ENCODE data around the gene ASIC3.
"Not testable (repeated sequence)": the region's sequence is repeated elsewhere in the genome, so short reads cannot be mapped to it uniquely, and the experiment has no call there.

ASIC3 gene

GRCh38 chr7:151047976-151048815 is at the start of gene ASIC3:
Gene ASIC3 (plus strand): TSS chr7:151048531. CDS start chr7:151048886, 355 bp downstream.
- DNase-seq = no peak

GRCh38 chr7:150999001-150999400 is 49.3 kb upstream of the ASIC3 start:
- DNase-seq = no peak

- no peak for DNase-seq
These were observed 48.7 kb upstream of the ASIC3 start for GRCh38 chr7:150999497-151000230.

DNA sequence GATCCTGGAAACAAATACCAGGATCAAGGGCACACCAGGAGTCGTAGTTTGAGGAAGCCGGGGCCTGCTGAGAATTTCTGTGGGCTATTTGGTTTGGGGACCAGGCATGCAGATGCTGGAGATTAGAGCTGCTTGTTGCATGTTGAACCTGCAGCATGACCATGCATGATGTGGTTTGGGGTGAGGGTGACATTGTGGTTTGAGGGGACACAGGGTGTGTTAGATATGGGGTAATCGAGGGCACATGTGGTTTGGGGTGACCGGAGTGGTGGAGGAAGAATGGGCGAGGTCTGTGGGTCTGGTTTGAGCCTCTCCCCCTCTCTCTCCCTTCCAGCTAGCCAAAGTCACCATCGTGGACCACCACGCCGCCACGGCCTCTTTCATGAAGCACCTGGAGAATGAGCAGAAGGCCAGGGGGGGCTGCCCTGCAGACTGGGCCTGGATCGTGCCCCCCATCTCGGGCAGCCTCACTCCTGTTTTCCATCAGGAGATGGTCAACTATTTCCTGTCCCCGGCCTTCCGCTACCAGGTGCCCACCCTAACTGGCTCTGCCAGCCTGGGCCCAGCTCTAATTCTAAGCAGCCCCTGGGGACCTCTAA is 47.3 kb upstream of the ASIC3 start:
- DNase-seq = no peak

- DNase-seq = no peak
These were observed 46.8 kb upstream of the ASIC3 start for GRCh38 chr7:151001546-151001945.

GRCh38 chr7:151003572-151003971 is 44.8 kb upstream of the ASIC3 start:
- no peak for DNase-seq

DNA sequence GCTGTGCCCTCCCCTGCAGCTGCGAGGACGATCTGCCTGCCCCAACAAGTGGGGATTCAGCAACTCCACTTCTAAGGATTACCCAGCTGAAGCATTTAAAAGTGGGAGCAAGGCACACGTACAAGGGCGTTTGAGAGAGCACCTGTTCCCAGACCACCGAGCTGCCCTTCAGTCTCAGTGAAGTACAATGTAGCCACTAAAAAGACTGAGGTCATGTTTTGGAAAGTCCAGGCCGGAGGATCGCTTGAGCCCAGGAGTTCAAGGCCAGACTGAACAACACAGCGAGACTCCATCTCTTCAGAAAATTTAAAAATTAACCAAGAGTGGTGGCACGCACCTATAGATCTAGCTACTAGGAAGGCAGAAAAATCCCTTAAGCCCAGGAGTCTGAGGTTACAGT is 42.8 kb upstream of the ASIC3 start:
- DNase-seq = no peak

- DNase-seq = no peak
These were observed 41.6 kb upstream of the ASIC3 start for GRCh38 chr7:151006590-151007300.

DNA sequence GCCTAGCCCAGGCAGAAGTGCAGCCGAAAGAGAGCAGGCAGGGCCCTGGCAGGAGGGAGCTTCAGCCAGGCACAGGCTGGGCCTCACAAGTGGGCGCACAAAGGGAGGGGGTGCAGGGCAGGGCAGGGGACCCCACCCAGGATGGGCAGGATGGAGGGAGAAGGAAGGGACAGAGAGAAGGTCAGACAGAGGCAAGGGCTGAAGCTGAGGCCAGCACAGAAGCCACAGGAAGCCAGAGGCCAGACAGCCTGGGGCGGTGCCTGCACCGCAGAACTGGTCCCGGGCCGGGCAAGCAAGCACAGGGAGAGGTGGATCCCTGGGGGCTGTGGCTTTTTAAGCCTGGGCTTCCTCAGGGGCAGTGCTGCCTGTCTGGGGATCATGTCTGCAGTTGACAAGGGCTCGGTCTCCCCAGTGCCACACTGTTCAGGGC is 40.8 kb upstream of the ASIC3 start:
- no peak for DNase-seq

- no peak for DNase-seq
These were observed 40.2 kb upstream of the ASIC3 start for GRCh38 chr7:151008143-151008510.

DNA sequence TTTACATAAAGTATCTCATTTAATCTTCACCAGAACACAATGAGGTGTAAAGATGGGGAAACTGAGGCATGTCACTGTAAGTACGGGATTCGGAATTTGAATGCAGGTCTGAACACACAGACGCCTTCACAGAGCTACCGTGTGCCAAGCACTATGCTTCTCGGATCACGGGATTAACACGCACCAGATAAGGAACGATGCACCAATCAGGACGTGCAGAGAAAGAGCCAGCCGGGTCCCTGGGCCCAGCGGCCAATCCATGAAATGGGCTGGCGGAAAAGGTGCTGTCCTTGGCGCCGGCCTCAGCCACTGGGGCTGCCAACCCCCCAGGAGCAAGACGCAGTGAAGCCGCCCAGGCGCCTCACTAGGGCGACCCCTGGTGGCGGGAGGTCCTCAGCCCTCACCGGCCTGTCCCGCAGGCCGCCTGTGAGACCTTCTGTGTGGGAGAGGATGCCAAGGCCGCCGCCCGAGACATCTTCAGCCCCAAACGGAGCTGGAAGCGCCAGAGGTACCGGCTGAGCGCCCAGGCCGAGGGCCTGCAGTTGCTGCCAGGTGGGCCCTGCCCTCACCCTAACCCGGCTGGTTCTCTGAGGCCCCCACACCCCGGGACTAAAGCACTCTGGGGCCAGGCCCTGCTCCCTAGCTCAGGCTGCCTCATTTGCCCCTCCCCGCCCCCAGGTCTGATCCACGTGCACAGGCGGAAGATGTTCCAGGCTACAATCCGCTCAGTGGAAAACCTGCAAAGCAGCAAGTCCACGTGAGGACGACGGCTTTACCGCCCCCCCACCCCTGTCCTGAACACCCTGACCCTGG is 39.6 kb upstream of the ASIC3 start:
- peak; percentile 29 for DNase-seq

DNA sequence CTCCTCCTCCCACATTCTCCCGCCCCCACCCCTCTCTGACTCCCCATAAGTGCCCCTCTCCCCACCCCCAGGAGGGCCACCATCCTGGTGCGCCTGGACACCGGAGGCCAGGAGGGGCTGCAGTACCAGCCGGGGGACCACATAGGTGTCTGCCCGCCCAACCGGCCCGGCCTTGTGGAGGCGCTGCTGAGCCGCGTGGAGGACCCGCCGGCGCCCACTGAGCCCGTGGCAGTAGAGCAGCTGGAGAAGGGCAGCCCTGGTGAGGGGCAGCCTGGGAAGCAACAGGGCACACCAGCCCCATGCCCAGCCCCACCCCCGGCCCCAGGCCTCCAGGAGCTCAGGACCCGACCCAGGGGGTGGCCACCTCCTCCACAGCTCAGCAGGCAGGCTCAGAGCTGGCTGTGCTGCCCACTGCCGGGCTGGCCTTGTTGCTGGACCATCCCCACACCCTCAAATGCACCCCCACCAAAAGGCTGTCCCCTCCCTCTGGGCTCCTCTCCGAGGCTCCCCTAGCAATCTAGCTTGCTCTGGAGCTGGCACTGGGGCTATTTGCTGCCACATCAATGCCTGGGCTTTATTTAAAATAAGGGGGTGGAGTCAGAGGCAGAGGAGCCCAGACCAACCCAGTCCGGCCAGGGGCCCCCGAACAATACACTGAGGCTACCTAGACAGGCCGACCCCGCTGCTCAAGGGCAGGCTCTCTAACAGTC is 38.8 kb upstream of the ASIC3 start:
- no peak for DNase-seq

DNA sequence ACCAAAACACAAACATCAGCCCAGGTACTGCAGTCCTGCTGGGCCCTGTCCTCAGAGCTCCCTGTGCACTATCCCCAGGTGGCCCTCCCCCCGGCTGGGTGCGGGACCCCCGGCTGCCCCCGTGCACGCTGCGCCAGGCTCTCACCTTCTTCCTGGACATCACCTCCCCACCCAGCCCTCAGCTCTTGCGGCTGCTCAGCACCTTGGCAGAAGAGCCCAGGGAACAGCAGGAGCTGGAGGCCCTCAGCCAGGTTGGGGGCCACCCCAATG is 38.4 kb upstream of the ASIC3 start:
- DNase-seq = no peak

- DNase-seq = no peak
These were observed 37.8 kb upstream of the ASIC3 start for GRCh38 chr7:151010307-151011096.

GRCh38 chr7:151011097-151011409 is 37.3 kb upstream of the ASIC3 start:
- no peak for DNase-seq

DNA sequence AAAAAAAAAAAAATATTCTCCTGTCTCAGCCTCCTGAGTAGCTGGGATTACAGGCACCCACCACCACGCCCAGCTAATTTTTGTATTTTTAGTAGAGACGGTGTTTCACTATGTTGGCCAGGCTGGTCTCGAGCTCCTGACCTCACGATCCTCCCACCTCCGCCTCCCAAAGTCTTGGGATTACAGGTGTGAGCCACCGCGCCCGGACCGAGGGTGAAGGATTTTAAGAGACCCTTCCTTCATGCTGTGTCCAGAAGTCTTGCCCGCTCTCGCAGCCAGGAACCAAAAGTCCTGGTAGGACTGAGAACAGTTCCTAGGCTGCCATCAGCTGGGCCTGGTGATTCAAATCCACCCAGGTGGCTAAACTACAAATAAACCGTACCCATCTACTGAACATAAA is 36.7 kb upstream of the ASIC3 start:
- not testable (repeated sequence) for DNase-seq

DNA sequence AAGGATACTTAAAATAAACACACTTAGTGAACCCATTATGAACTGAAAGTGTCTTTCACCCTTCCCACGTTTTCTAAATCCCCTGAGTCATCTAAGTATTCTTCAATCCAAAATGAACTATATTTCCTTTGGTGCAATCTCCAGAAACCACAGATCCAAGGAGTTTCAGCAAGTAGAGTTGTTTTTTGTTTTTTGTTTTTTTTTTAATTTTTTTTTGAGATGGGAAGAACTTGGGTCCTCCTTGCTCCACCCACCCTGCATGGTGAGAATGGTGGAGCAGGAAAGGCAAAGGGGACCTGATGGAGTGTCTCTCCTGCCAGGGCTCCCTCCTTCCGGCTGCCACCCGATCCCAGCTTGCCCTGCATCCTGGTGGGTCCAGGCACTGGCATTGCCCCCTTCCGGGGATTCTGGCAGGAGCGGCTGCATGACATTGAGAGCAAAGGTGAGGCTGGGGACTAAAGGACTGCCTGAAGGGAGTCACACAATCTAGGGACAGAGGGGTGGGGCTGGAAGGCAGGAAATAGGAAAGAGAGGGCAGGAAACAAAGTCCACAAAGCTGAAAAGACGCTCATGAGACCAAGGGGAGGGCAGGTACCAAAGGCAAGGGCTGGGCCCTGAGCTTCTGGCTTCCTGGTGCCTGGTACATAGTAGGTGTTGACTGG is 36.2 kb upstream of the ASIC3 start:
- no peak for DNase-seq

DNA sequence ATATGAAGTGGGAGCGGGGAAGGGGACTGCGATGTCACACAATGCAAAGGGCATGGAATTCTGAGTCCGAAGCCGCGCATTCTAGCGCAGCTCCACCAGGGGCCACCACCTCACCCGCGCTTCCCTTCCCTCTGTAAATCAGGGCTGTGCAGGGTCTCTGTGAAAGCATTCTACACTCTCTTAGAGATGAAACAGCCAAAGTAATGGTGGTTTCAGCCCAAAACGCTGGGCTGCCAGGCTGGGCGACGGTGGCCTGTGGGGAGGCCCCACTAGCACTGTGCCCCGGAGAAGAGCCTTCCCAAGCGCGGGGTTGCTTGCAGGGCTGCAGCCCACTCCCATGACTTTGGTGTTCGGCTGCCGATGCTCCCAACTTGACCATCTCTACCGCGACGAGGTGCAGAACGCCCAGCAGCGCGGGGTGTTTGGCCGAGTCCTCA is 35.4 kb upstream of the ASIC3 start:
- peak; percentile 8 for DNase-seq

DNA sequence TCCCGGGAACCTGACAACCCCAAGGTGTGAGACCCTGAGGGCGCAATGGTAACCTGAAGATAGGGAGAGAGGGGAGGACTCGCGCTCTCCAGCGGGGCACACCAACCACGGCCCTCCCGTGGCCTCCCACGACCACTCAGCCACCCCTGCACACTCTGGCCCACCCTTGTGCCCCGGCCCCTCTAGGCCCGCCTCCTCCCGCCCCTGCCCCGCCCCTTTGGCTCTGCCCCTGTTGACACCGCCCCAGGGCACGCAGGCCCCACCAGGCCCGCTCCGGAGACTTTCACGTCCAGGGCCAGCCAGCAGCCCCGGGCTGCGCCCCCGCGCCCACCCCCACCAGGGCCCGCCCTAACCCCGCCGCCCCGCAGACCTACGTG is 35.0 kb upstream of the ASIC3 start:
- no peak for DNase-seq

DNA sequence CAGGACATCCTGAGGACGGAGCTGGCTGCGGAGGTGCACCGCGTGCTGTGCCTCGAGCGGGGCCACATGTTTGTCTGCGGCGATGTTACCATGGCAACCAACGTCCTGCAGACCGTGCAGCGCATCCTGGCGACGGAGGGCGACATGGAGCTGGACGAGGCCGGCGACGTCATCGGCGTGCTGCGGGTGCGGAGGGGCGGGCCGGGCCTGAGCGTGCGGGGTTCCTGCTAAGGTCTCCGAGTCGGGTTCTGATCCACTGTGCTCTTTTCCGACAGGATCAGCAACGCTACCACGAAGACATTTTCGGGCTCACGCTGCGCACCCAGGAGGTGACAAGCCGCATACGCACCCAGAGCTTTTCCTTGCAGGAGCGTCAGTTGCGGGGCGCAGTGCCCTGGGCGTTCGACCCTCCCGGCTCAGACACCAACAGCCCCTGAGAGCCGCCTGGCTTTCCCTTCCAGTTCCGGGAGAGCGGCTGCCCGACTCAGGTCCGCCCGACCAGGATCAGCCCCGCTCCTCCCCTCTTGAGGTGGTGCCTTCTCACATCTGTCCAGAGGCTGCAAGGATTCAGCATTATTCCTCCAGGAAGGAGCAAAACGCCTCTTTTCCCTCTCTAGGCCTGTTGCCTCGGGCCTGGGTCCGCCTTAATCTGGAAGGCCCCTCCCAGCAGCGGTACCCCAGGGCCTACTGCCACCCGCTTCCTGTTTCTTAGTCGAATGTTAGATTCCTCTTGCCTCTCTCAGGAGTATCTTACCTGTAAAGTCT is 34.4 kb upstream of the ASIC3 start:
- DNase-seq = no peak

All from kidney glomerular epithelial cell (primary cell).